ENCODE results near the gene TRAPPC2.

DNA sequence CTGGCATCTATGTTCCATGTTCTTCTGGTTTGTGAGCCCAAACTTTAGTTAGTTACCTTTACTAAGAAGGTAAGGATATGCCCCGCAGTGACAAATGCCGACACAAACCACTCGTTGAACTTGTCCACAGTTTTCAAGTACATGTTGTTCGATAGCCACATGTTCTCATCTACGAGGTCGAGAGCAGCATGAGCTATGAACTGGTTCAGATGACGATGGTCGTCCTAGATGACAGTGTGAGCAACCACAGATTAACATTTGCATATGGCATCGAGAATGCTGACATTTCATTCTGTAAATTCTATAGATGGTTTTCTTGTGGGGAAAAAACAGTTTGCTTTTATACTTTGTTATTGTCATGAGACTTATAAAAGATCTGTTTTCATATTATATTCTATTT, 18.0 kb downstream of the TRAPPC2 start:
- no peak for TF ChIP-seq CTCF (IDR thresholded peaks at IDR 0.05 in 2 of 3, conservative IDR thresholded peaks at IDR 0.05 in 1 of 3; ENCODE audit: insufficient read depth in 2 of 3, low read depth in 1 of 3, low read length in 3 of 3)
- TF ChIP-seq REST (IDR thresholded peaks at IDR 0.05; ENCODE audit: borderline replicate concordance) = no peak
- TF ChIP-seq REST (CRISPR knock-in tag; IDR thresholded peaks at IDR 0.05; ENCODE audit: low read depth) = no peak
- no peak for TF ChIP-seq POLR2AphosphoS5 (IDR thresholded peaks at IDR 0.05; ENCODE audit: control insufficient read depth, insufficient read depth, low read depth, low read length)
- no peak for TF ChIP-seq CHD1 (IDR thresholded peaks at IDR 0.05; ENCODE audit: low read length)
- TF ChIP-seq NFIC (IDR thresholded peaks at IDR 0.05) = no peak
- TF ChIP-seq ZNF24 (IDR thresholded peaks at IDR 0.05) = no peak
- TF ChIP-seq STAT5B (CRISPR knock-in tag; IDR thresholded peaks at IDR 0.05) = no peak
- no peak for TF ChIP-seq SIN3A (IDR thresholded peaks at IDR 0.05; ENCODE audit: borderline replicate concordance in 2 of 2, control insufficient read depth in 1 of 2, low read depth in 2 of 2, low read length in 2 of 2)
- TF ChIP-seq EP400 (IDR thresholded peaks at IDR 0.05) = no peak
- TF ChIP-seq RCOR1 (IDR thresholded peaks at IDR 0.05; ENCODE audit: borderline replicate concordance in 1 of 2, low read depth in 2 of 2, low read length in 2 of 2) = no peak
- no peak for TF ChIP-seq ZEB2 (IDR thresholded peaks at IDR 0.05)

All from K562 (cell line).